Sigmoid colon (tissue), 7 donors: ENCODE results near the gene IQSEC3. TPM values are rescaled to one million over a fixed set of nuclear protein-coding genes. Genes with fewer than 3 reads are reported as not detected.

Source experiments
- DNase-seq: peaks from one replicate; pipeline ENCODE4 v3.0.0-alpha.2; 2019
- H3K27ac ChIP-seq, 4 donors: fragments of 200-600 bp; sonication (generic); one replicate each; pipeline ENCODE4 v1.5.1; 2016 to 2019; ENCODE audit warnings: mild to moderate bottlenecking in 1 of 4
- H3K27me3 ChIP-seq, 3 donors: fragments of 200-600 bp; sonication (generic); one replicate each; pipeline ENCODE4 v1.5.1; 2019; ENCODE audit warnings: mild to moderate bottlenecking in 1 of 3
- H3K36me3 ChIP-seq, 4 donors: fragments of 200-600 bp; sonication (generic); one replicate each; pipeline ENCODE4 v1.5.1; 2016 to 2019
- H3K4me1 ChIP-seq, 4 donors: fragments of 200-600 bp; sonication (generic); one replicate each; pipeline ENCODE4 v1.5.1; 2017 to 2019
- H3K4me3 ChIP-seq, 4 donors: fragments of 200-600 bp; sonication (generic); one replicate each; pipeline ENCODE4 v1.5.1; 2017 to 2019; ENCODE audit warnings: mild to moderate bottlenecking in 2 of 4, moderate library complexity in 1 of 4
- H3K9me3 ChIP-seq, 4 donors: fragments of 200-600 bp in 3 of 4; sonication (generic) in 3 of 4; one replicate each; pipeline versions ENCODE4 v1.5.1 to v1.6.1; 2013 to 2019
- EP300 ChIP-seq, 4 donors: sonication (generic); formaldehyde crosslinking; IDR thresholded peaks; one replicate each; pipeline ENCODE4 v1.6.1; 2017; ENCODE audit warnings: antibody characterized with exemption in 4 of 4
- POLR2A ChIP-seq, 2 donors: fragments of 450-650 bp; IDR thresholded peaks; one replicate each; pipeline ENCODE4 v1.6.1; 2016; ENCODE audit warnings: antibody characterized with exemption in 2 of 2, mild to moderate bottlenecking in 2 of 2, moderate library complexity in 2 of 2
- POLR2AphosphoS5 ChIP-seq, 4 donors: sonication (generic); formaldehyde crosslinking; IDR thresholded peaks; one replicate each; pipeline ENCODE4 v1.6.1; 2017; ENCODE audit warnings: antibody characterized with exemption in 4 of 4
- WGBS, 2 donors: extraction: QIAGEN DNeasy Blood & Tissue Kit; methylation state at CpG; one replicate each; pipeline ENCODE4 v1.1.7; 2013; 5-methylcytosine and 5-hydroxymethylcytosine counted together
- intact Hi-C: fragments of 100-400 bp; cut with DNase I; formaldehyde crosslinking; loops from one replicate; pipeline ENCODE4 v1.15.1; 2023
- polyA plus RNA-seq, 3 donors: library from polyadenylated mRNA; stranded (reverse); fragments of 200-250 nt; gene quantifications; one replicate each; pipeline ENCODE4 v1.2.3, GENCODE V29; 2013
- total RNA-seq, 4 donors: library from RNA; depleted of rRNA; stranded (reverse); fragments of >200 nt; gene quantifications; one replicate each; pipeline ENCODE4 v1.1.0, GENCODE V29; 2016
- TF ChIP-seq, protein P1 (sequence below), 4 experiments: fragments of 450-650 bp in 3 of 4; fragments of 200-600 bp in 1 of 4; IDR thresholded peaks; one replicate each; pipeline ENCODE4 v1.5.1; 2016 to 2019; ENCODE audit warnings: antibody characterized with exemption in 4 of 4, mild to moderate bottlenecking in 3 of 4, moderate library complexity in 2 of 4
- donor health status: healthy with polysubstance abuse.
- donor health status: Bipolar disorder and iron deficiency.
- donor health status: healthy.

Gene IQSEC3
- total and polyA plus RNA-seq, 7 donors: under 0.01 to 2.2 (median 0.54) TPM; not detected in 1

DNA sequence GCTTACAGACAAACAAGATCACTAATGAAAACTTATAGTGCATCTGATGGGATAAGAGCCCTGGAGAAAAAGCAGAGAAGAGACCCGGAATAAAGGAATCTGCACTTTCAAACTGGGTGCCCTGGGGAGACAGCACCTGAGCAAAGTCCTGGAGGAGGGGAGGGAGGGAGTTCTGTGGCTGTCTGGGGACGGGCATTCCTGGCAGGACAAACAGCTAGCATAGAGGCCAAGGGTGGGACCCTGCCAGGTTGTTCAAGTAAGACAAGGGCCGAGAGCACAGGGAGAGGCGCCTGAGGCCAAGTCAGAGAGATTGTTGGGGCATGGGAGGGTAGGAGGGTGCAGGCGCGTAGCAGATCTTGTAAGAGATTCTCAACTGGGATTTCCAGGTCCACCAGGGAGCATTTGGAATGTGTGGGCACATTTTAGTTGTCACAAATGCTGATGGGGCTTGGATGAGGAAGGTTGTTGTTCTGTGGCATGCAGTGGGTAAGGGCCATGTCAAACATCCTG, 14.2 kb downstream of the IQSEC3 start:
- DNase-seq: no peak
- intact Hi-C loops: no loop called here
- no peaks in the 10 kb centered on the region for H3K36me3 ChIP-seq
- no peak for TF ChIP-seq POLR2A (IDR thresholded peaks at IDR 0.05)
- TF ChIP-seq, protein P1, sequence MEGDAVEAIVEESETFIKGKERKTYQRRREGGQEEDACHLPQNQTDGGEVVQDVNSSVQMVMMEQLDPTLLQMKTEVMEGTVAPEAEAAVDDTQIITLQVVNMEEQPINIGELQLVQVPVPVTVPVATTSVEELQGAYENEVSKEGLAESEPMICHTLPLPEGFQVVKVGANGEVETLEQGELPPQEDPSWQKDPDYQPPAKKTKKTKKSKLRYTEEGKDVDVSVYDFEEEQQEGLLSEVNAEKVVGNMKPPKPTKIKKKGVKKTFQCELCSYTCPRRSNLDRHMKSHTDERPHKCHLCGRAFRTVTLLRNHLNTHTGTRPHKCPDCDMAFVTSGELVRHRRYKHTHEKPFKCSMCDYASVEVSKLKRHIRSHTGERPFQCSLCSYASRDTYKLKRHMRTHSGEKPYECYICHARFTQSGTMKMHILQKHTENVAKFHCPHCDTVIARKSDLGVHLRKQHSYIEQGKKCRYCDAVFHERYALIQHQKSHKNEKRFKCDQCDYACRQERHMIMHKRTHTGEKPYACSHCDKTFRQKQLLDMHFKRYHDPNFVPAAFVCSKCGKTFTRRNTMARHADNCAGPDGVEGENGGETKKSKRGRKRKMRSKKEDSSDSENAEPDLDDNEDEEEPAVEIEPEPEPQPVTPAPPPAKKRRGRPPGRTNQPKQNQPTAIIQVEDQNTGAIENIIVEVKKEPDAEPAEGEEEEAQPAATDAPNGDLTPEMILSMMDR (IDR thresholded peaks at IDR 0.05): no peak
- TF ChIP-seq EP300 (IDR thresholded peaks at IDR 0.05): no peak
- no peak for TF ChIP-seq POLR2AphosphoS5 (IDR thresholded peaks at IDR 0.05)
- no peak overlapping the region for H3K4me3 ChIP-seq
- peaks cover 7 to 79% (median 11%) of the 10 kb centered on the region in 3 donors for H3K27me3 ChIP-seq
- peaks cover 0 to 7% (median 3%) of the 10 kb centered on the region in 4 donors for H3K4me1 ChIP-seq
- WGBS, 2 donors: 57 to 73% methylated on average over 6 of the region's 6 CpGs
- H3K9me3 ChIP-seq: no peaks in the 10 kb centered on the region
- no peak overlapping the region for H3K27ac ChIP-seq

DNA sequence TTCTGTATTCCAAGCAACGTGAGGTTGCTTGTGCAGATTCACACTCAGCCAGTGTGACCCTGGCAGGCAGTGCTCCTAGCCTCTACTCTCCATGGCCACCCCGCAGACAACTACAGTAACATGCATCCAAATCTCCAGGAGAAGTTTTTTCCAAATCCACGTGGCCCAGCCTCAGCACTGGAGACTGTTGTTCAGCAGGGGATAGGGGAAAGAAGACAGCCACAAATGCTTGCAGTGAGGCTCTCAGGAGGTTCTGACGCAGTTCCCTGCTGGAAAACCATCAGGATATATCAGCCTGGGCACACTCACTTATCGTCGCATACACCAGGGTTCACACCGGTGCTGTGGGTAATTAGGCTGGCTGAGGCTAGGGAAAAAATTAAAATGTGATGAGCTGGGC, 16.2 kb downstream of the IQSEC3 start:
- no peak for DNase-seq
- peaks cover 0 to 5% (median 2%) of the 10 kb centered on the region in 4 donors for H3K4me1 ChIP-seq
- intact Hi-C loops: no loop called here
- H3K36me3 ChIP-seq: no peaks in the 10 kb centered on the region
- H3K27me3 ChIP-seq: peaks cover 7 to 64% (median 11%) of the 10 kb centered on the region in 3 donors
- H3K27ac ChIP-seq: no peak overlapping the region
- no peak for TF ChIP-seq EP300 (IDR thresholded peaks at IDR 0.05)
- no peak for TF ChIP-seq POLR2A (IDR thresholded peaks at IDR 0.05)
- TF ChIP-seq, protein P1 (IDR thresholded peaks at IDR 0.05): no peak
- 65 to 70% methylated on average over 7 of the region's 7 CpGs for WGBS, 2 donors
- no peak overlapping the region for H3K4me3 ChIP-seq
- no peaks in the 10 kb centered on the region for H3K9me3 ChIP-seq

DNA sequence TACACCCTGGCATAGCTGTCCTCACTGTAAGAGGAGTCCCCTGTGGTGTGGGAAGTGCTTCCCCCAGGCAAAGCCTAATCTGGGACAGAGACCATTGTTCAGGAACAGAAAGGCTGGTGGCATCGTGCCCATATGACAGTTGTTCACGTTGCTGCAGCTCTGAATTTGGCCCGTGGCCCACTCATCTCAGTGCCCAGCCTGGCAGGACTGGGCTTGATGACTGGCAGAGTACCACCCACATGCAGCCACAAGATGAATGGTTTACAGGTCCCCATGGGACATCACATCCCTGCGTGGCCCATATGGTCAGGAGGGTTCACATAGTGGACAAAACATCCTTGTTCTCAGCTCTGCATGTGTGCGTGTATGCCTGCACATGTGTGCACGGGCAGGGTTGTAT, 17.5 kb downstream of the IQSEC3 start:
- intact Hi-C loops: no loop called here
- no peaks in the 10 kb centered on the region for H3K36me3 ChIP-seq
- no peak for DNase-seq
- TF ChIP-seq POLR2AphosphoS5 (IDR thresholded peaks at IDR 0.05) (no peak), POLR2A (IDR thresholded peaks at IDR 0.05) (no peak), EP300 (IDR thresholded peaks at IDR 0.05) (no peak)
- TF ChIP-seq, protein P1 (IDR thresholded peaks at IDR 0.05): no peak
- H3K4me3 ChIP-seq: no peak overlapping the region
- H3K27ac ChIP-seq: no peak overlapping the region
- 50 to 69% methylated on average over 6 of the region's 6 CpGs for WGBS, 2 donors
- H3K27me3 ChIP-seq: peaks cover 4 to 50% (median 6%) of the 10 kb centered on the region in 3 donors
- H3K4me1 ChIP-seq: no peaks in the 10 kb centered on the region
- H3K9me3 ChIP-seq: peaks cover 0 to 3% (median 0%) of the 10 kb centered on the region in 4 donors

DNA sequence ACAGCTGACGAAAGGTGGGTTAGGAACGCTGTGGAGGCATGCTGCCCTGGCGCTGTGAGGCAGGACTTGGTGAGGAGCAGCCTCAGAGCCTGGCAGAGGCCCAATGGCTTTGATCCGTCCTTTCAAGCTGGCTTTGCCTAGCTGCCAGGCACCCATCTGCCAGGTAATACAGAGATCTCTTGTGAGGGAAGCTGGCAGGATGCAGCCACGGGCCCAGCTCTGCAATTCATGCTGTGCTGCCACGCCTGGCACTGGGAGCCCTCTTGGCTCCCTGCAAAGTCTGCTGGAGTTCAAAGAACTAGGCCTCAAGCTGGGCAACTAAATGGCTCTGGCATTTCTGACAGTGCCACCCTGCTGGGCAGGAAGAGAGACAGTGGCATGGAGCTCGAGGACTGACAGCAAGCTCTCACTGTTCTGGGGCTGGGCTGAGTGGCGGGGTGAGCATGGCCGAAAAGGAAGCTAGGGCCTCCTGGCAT, 18.7 kb downstream of the IQSEC3 start:
- DNase-seq: no peak
- peaks cover 0 to 39% (median 0%) of the 10 kb centered on the region in 3 donors for H3K27me3 ChIP-seq
- intact Hi-C loops: no loop called here
- no peak for TF ChIP-seq POLR2AphosphoS5 (IDR thresholded peaks at IDR 0.05)
- TF ChIP-seq, protein P1 (IDR thresholded peaks at IDR 0.05): no peak
- TF ChIP-seq POLR2A (IDR thresholded peaks at IDR 0.05): no peak
- no peak for TF ChIP-seq EP300 (IDR thresholded peaks at IDR 0.05)
- WGBS, 2 donors: 67 to 77% methylated on average over 9 of the region's 9 CpGs
- peaks cover 0 to 5% (median 4%) of the 10 kb centered on the region in 4 donors for H3K9me3 ChIP-seq
- no peaks in the 10 kb centered on the region for H3K4me1 ChIP-seq
- H3K27ac ChIP-seq: no peak overlapping the region
- H3K36me3 ChIP-seq: no peaks in the 10 kb centered on the region
- H3K4me3 ChIP-seq: no peak overlapping the region

DNA sequence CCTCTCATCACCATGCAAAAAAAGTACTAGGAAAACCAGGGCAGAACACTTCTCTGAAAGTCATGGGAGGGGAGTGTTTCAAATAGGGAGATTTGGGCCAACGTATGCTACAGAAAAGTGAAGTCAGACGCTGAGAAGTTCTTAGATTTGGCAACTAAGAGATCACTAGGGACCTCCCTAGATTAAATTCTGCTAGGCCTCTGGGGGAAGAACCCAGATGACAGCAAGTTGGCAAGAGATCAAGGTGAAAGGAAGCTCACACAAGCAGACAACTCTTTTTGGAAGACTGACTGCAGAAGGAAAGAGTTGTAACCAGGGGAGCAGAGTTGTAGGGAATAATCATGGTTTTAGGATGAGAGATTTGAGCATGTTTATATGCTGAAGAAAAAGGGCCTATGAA, 20.7 kb downstream of the IQSEC3 start:
- H3K36me3 ChIP-seq: no peaks in the 10 kb centered on the region
- peaks cover 0 to 5% (median 4%) of the 10 kb centered on the region in 4 donors for H3K9me3 ChIP-seq
- H3K27me3 ChIP-seq: peaks cover 0 to 19% (median 0%) of the 10 kb centered on the region in 3 donors
- intact Hi-C loops: no loop called here
- no peak overlapping the region for H3K27ac ChIP-seq
- WGBS, 2 donors: 45 to 66% methylated on average over 2 of the region's 2 CpGs
- H3K4me3 ChIP-seq: no peak overlapping the region
- TF ChIP-seq EP300 (IDR thresholded peaks at IDR 0.05) (no peak), POLR2A (IDR thresholded peaks at IDR 0.05) (no peak), POLR2AphosphoS5 (IDR thresholded peaks at IDR 0.05) (no peak)
- TF ChIP-seq, protein P1 (IDR thresholded peaks at IDR 0.05): no peak
- no peak for DNase-seq
- H3K4me1 ChIP-seq: no peaks in the 10 kb centered on the region
